ENCODE data around the gene PLSCR3. TPM values are rescaled to one million over a fixed set of nuclear protein-coding genes. Genes with fewer than 3 reads are reported as not detected.

The PLSCR3 gene
- total RNA-seq, 1 donor: 16.8 TPM

DNA sequence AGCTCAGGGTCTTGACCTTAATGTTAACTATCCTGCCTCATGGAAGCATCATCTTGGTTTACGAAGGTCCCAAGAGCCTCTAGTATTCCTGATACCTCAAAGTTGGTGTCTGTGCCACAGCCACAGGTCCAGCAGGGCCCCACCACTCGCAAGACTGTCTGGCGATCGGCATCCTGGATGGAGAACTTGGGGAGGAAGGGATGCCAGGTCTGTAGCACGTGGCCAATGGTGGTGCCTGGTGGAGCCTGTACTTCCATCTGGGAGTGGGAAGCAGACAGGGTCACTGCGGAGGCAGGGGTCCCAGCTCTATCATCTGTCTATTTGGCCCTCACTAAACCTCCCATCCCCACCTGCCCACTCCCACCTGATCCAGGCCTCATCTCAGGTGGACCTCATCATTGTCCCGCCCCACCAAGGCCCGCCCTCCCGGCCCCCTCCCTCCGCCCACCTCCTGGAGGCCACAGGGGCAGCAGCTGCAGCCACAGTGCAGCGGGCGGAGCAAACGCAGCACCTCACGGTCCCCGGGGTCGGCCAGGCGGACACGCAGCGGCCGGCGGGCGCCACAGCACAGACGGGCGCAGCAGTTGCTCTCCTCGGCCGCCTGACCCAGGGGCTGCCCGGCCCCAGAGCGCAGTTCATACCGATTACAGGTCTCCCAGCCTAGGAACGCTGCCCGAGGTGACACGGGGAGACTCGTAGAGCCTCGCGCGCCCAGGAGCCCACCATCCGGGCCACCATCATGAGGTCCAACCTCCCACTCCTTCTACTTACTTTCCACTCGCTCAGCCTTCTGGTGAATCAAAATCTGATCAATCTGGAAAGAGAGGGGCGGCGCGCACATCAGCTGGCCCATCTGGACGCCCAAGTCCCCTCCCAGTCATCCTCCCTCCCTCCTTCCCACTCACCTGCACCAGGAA, 1.4 kb downstream of the PLSCR3 start:
- H3K4me3 ChIP-seq (ENCODE audit: low read depth, low read length): peak overlapping the region; percentile 86
- DNase-seq (ENCODE audit: low read depth): no peak
- TF ChIP-seq, protein P1, sequence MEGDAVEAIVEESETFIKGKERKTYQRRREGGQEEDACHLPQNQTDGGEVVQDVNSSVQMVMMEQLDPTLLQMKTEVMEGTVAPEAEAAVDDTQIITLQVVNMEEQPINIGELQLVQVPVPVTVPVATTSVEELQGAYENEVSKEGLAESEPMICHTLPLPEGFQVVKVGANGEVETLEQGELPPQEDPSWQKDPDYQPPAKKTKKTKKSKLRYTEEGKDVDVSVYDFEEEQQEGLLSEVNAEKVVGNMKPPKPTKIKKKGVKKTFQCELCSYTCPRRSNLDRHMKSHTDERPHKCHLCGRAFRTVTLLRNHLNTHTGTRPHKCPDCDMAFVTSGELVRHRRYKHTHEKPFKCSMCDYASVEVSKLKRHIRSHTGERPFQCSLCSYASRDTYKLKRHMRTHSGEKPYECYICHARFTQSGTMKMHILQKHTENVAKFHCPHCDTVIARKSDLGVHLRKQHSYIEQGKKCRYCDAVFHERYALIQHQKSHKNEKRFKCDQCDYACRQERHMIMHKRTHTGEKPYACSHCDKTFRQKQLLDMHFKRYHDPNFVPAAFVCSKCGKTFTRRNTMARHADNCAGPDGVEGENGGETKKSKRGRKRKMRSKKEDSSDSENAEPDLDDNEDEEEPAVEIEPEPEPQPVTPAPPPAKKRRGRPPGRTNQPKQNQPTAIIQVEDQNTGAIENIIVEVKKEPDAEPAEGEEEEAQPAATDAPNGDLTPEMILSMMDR (IDR thresholded peaks at IDR 0.05; ENCODE audit: insufficient read depth, low read depth, low read length): no peak

GRCh38 chr17:7391307-7391706, 3.0 kb downstream of the PLSCR3 start:
- no peak for DNase-seq (ENCODE audit: low read depth)
- no peak overlapping the region for H3K4me3 ChIP-seq (ENCODE audit: low read depth, low read length)
- TF ChIP-seq, protein P1 (IDR thresholded peaks at IDR 0.05; ENCODE audit: insufficient read depth, low read depth, low read length): no peak

GRCh38 chr17:7389924-7390910, 4.1 kb downstream of the PLSCR3 start:
- TF ChIP-seq, protein P1 (IDR thresholded peaks at IDR 0.05; ENCODE audit: insufficient read depth, low read depth, low read length): no peak
- DNase-seq (ENCODE audit: low read depth): no peak

DNA sequence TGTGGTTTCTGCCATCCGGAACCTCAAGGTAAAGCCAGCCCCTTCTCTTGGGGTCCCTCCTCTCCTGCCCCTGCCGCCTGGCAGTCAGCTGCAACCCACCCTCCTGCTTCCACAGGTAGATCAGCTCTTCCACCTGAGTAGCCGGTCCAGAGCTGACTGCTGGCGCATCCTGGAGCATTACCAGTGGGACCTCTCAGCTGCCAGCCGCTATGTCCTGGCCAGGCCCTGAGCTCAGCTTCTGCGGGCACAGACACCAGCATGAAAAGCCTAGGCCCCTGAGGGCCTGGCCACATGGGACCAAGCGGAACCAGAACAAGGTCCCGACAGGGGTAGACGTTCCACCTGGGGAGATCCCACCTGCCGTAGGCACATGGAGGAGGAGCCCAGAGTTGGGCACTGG, 5.5 kb downstream of the PLSCR3 start:
- H3K4me3 ChIP-seq (ENCODE audit: low read depth, low read length): no peak overlapping the region
- DNase-seq (ENCODE audit: low read depth): no peak
- TF ChIP-seq, protein P1 (IDR thresholded peaks at IDR 0.05; ENCODE audit: insufficient read depth, low read depth, low read length): no peak

More at GRCh38 chr17:7389924-7390910, 4.1 kb downstream of the PLSCR3 start:
- H3K4me3 ChIP-seq (ENCODE audit: low read depth, low read length): no peak overlapping the region

DNA sequence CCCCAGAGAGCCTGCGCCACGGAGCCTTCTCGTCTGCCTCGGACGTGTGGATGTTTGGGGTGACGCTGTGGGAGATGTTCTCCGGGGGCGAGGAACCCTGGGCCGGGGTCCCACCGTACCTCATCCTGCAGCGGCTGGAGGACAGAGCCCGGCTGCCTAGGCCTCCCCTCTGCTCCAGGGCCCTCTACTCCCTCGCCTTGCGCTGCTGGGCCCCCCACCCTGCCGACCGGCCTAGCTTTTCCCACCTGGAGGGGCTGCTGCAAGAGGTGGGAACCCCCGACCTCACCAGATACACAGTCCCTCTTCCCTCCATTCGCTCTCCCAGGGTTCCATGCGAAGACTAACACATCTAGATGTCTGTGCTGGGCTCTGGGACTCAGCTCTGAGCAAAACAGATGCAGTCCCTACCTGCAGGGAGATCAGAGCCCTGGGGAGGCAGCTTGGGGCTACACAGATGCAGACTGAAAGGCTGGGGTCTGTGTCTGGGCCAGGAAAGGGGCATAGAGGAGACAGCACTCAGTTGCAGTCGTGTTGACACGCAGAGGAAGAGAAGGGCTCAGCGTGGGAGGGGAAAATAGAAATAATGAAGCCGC, 9.7 kb downstream of the PLSCR3 start:
- DNase-seq (ENCODE audit: low read depth): no peak
- TF ChIP-seq, protein P1 (IDR thresholded peaks at IDR 0.05; ENCODE audit: insufficient read depth, low read depth, low read length): no peak
- peak overlapping the region; percentile 54 for H3K4me3 ChIP-seq (ENCODE audit: low read depth, low read length)

- TF ChIP-seq, protein P1 (IDR thresholded peaks at IDR 0.05; ENCODE audit: insufficient read depth, low read depth, low read length): no peak
- peak; percentile 31 for DNase-seq (ENCODE audit: low read depth)
- H3K4me3 ChIP-seq (ENCODE audit: low read depth, low read length): peak overlapping the region; percentile 54
Observed at GRCh38 chr17:7383742-7384488, 10.4 kb downstream of the PLSCR3 start.
